ENCODE data around the gene EFNB1.

The EFNB1 gene

GRCh38 chrX:68883800-68884199 is 55.0 kb downstream of the EFNB1 start:
- DNase-seq (ENCODE audit: low read depth in 2 of 2) = no peak

- DNase-seq (ENCODE audit: low read depth in 2 of 2) = no peak
These were observed 60.4 kb downstream of the EFNB1 start for GRCh38 chrX:68889249-68889648.

Measured in stimulated activated CD4-positive, alpha-beta T cell treated with anti-CD3 and anti-CD28 coated beads, Interleukin-4, amount 100 ng/mL, for 48 hours (primary cell).